ENCODE results near the gene TMCO4. TPM values are rescaled to one million over a fixed set of nuclear protein-coding genes. Genes with fewer than 3 reads are reported as not detected.

Gene TMCO4
- total and polyA plus RNA-seq, 7 donors = 16.3 to 25.1 (median 21.9) TPM

GRCh38 chr1:19647643-19648042 lies 152.1 kb downstream of the TMCO4 start:
- Histone ChIP-seq H3K9me3 (no peaks in the 10 kb centered on the region), H3K4me1 (peaks cover 0 to 74% (median 61%) of the 10 kb centered on the region in 4 donors), H3K36me3 (no peaks in the 10 kb centered on the region), H3K27ac (peak overlapping the region; percentile 93 to 97 (median 94)), H3K27me3 (no peaks in the 10 kb centered on the region), H3K4me3 (peak overlapping the region in 3 of 4 donors; percentile 4 to 80 (median 75))
- no peak for DNase-seq
- intact Hi-C loops (cut with DNase I) = loop anchor here (5.0 kb wide), 1 partner anchor 395 kb away; the partner anchor contains the start of genes EMC1 and MRTO4
- 13 to 25% methylated on average over 16 of the region's 16 CpGs for WGBS, 2 donors
- no peak for TF ChIP-seq EP300 (IDR thresholded peaks at IDR 0.05)
- no peak for TF ChIP-seq CTCF (IDR thresholded peaks at IDR 0.05)
- no peak for TF ChIP-seq POLR2A (IDR thresholded peaks at IDR 0.05)
- no peak for TF ChIP-seq POLR2AphosphoS5 (IDR thresholded peaks at IDR 0.05)

GRCh38 chr1:19646377-19647319 lies 153.1 kb downstream of the TMCO4 start:
- Histone ChIP-seq H3K36me3 (no peaks in the 10 kb centered on the region), H3K4me1 (peaks cover 0 to 74% (median 58%) of the 10 kb centered on the region in 4 donors), H3K9me3 (no peaks in the 10 kb centered on the region), H3K27me3 (no peaks in the 10 kb centered on the region), H3K4me3 (peak overlapping the region; percentile 75 to 89 (median 84)), H3K27ac (peak overlapping the region; percentile 93 to 97 (median 94))
- no peak for DNase-seq
- TF ChIP-seq POLR2AphosphoS5 (IDR thresholded peaks at IDR 0.05) (no peak), POLR2A (IDR thresholded peaks at IDR 0.05) (peak in 1 of 2 donors; percentile 35), CTCF (IDR thresholded peaks at IDR 0.05) (no peak)
- intact Hi-C loops (cut with DNase I) = loop anchor here (5.0 kb wide), 1 partner anchor 394 kb away; the partner anchor contains the start of genes EMC1 and MRTO4
- 18 to 67% methylated on average over 9 of the region's 9 CpGs for WGBS, 2 donors

GRCh38 chr1:19645411-19646251 lies 154.1 kb downstream of the TMCO4 start:
- Histone ChIP-seq H3K4me3 (peak overlapping the region; percentile 75 to 89 (median 84)), H3K4me1 (peaks cover 0 to 64% (median 51%) of the 10 kb centered on the region in 4 donors), H3K27me3 (no peaks in the 10 kb centered on the region), H3K36me3 (no peaks in the 10 kb centered on the region), H3K9me3 (no peaks in the 10 kb centered on the region), H3K27ac (peak overlapping the region; percentile 93 to 97 (median 94))
- intact Hi-C loops (cut with DNase I) = loop anchor here (2.0 to 5.0 kb wide), 2 partner anchors 161 to 393 kb away; partner anchors contain the start of genes CAPZB, EMC1 and MRTO4
- 9 to 39% methylated on average over 30 of the region's 30 CpGs for WGBS, 2 donors
- TF ChIP-seq POLR2AphosphoS5 (IDR thresholded peaks at IDR 0.05) = peak in 1 of 4 donors; percentile 4
- no peak for TF ChIP-seq EP300 (IDR thresholded peaks at IDR 0.05)
- DNase-seq = no peak

GRCh38 chr1:19644681-19645410 lies 154.9 kb downstream of the TMCO4 start:
- peak overlapping the region; percentile 93 to 97 (median 94) for H3K27ac ChIP-seq
- H3K27me3 ChIP-seq = no peaks in the 10 kb centered on the region
- peak overlapping the region; percentile 75 to 89 (median 84) for H3K4me3 ChIP-seq
- no peaks in the 10 kb centered on the region for H3K36me3 ChIP-seq
- H3K9me3 ChIP-seq = no peaks in the 10 kb centered on the region
- DNase-seq = no peak
- H3K4me1 ChIP-seq = peaks cover 0 to 56% (median 45%) of the 10 kb centered on the region in 4 donors
- WGBS, 2 donors = 1 to 3% methylated on average over 71 of the region's 71 CpGs
- intact Hi-C loops (cut with DNase I) = loop anchor here (2.0 to 5.0 kb wide), 3 partner anchors 48 to 393 kb away; partner anchors contain the start of genes CAPZB, EMC1 and MRTO4
- peak in 3 of 4 donors; percentile 24 to 36 (median 27) for TF ChIP-seq POLR2AphosphoS5 (IDR thresholded peaks at IDR 0.05)
- no peak for TF ChIP-seq CTCF (IDR thresholded peaks at IDR 0.05)
- no peak for TF ChIP-seq EP300 (IDR thresholded peaks at IDR 0.05)
- peak in 1 of 2 donors; percentile 27 for TF ChIP-seq POLR2A (IDR thresholded peaks at IDR 0.05)

Data from sigmoid colon (tissue), 7 donors.